HepG2 (cell line): Measurements from ENCODE around the gene DHX16. TPM values are rescaled to one million over a fixed set of nuclear protein-coding genes. Genes with fewer than 3 reads are reported as not detected.

Source experiments
- ARNT ChIP-seq: fragments of 450-650 bp; IDR thresholded peaks from 2 replicates; pipeline ENCODE4 v1.6.1; 2017
- CCDC6 ChIP-seq: sonication (generic); formaldehyde crosslinking; IDR thresholded peaks from 2 replicates; pipeline ENCODE4 v1.8.1; 2022; ENCODE audit warnings: mild to moderate bottlenecking, missing genetic modification reagents, moderate library complexity
- DMAP1 ChIP-seq: IDR thresholded peaks from 2 replicates; pipeline ENCODE4 v1.6.1; 2016
- DNMT1 ChIP-seq: sonication (generic); formaldehyde crosslinking; IDR thresholded peaks from 2 replicates; pipeline ENCODE4 v1.5.1; 2020; ENCODE audit warnings: mild to moderate bottlenecking, missing genetic modification reagents
- FIP1L1 ChIP-seq: fragments of 200-400 bp; formaldehyde crosslinking; IDR thresholded peaks from 2 replicates; pipeline ENCODE4 v1.6.1; 2018; ENCODE audit warnings: low read depth, mild to moderate bottlenecking, low read length, moderate library complexity, borderline replicate concordance; ENCODE audit not compliant: insufficient read depth
- JDP2 ChIP-seq: sonication (generic); formaldehyde crosslinking; IDR thresholded peaks from 2 replicates; pipeline ENCODE4 v1.8.1; 2022; ENCODE audit warnings: missing genetic modification reagents, borderline replicate concordance
- KIAA2018 ChIP-seq: sonication (generic); formaldehyde crosslinking; IDR thresholded peaks from 2 replicates; pipeline ENCODE4 v1.5.0; 2020; ENCODE audit warnings: mild to moderate bottlenecking, missing genetic modification reagents, borderline replicate concordance
- MXI1 ChIP-seq: IDR thresholded peaks from 3 replicates; pipeline ENCODE4 v1.6.1; 2012; ENCODE audit warnings: low read depth, low read length, inconsistent platforms, borderline replicate concordance
- NKX3-1 ChIP-seq: sonication (generic); formaldehyde crosslinking; IDR thresholded peaks from 2 replicates; pipeline ENCODE4 v1.5.0; 2020; ENCODE audit warnings: missing genetic modification reagents
- POLR2AphosphoS2 ChIP-seq: IDR thresholded peaks from 2 replicates; pipeline ENCODE4 v1.6.1; 2011; ENCODE audit warnings: low read depth, low read length, improper control_type of control experiment
- TAF15 ChIP-seq: fragments of 200-400 bp; formaldehyde crosslinking; IDR thresholded peaks from one replicate; pipeline ENCODE4 v1.6.1; 2018; ENCODE audit warnings: mild to moderate bottlenecking, low read depth, low read length; ENCODE audit not compliant: poor library complexity, severe bottlenecking
- ZBTB1 ChIP-seq: sonication (generic); formaldehyde crosslinking; IDR thresholded peaks from 2 replicates; pipeline ENCODE4 v1.4.0; 2020; ENCODE audit warnings: missing genetic modification reagents, borderline replicate concordance
- ZNF235 ChIP-seq: sonication (generic); formaldehyde crosslinking; IDR thresholded peaks from 2 replicates; pipeline ENCODE4 v1.8.1; 2023; ENCODE audit warnings: mild to moderate bottlenecking, missing genetic modification reagents, borderline replicate concordance
- ZNF33A ChIP-seq: sonication (generic); formaldehyde crosslinking; IDR thresholded peaks from 2 replicates; pipeline ENCODE4 v1.5.1; 2020; ENCODE audit warnings: missing genetic modification reagents, mild to moderate bottlenecking, moderate library complexity, borderline replicate concordance
- ZNF350 ChIP-seq: sonication (generic); formaldehyde crosslinking; IDR thresholded peaks from 2 replicates; pipeline ENCODE4 v1.4.0; 2020; ENCODE audit warnings: mild to moderate bottlenecking, low read depth, missing genetic modification reagents, borderline replicate concordance
- ZNF589 ChIP-seq: sonication (generic); formaldehyde crosslinking; conservative IDR thresholded peaks from 2 replicates; pipeline ENCODE4 v1.8.0; 2022; ENCODE audit warnings: mild to moderate bottlenecking, moderate library complexity, missing genetic modification reagents
- ZNF703 ChIP-seq: sonication (generic); formaldehyde crosslinking; IDR thresholded peaks from 2 replicates; pipeline ENCODE4 v1.5.1; 2020; ENCODE audit warnings: missing genetic modification reagents, mild to moderate bottlenecking, moderate library complexity, borderline replicate concordance
- ZNF766 ChIP-seq: sonication (generic); formaldehyde crosslinking; IDR thresholded peaks from 2 replicates; pipeline ENCODE4 v1.5.0; 2020; ENCODE audit warnings: missing genetic modification reagents, borderline replicate concordance
- ZSCAN29 ChIP-seq: sonication (generic); formaldehyde crosslinking; conservative IDR thresholded peaks from 2 replicates; pipeline ENCODE4 v1.4.0; 2020; ENCODE audit warnings: mild to moderate bottlenecking, missing genetic modification reagents
- polyA plus RNA-seq, 8 experiments: library from polyadenylated mRNA; depleted of rRNA in 3 of 8; stranded (reverse) in 7 of 8; unstranded in 1 of 8; fragments of >200 nt; fragmentation: Illumina TruSeq in 4 of 8; extraction: Trizol in 4 of 8; gene quantifications; 2 replicates each; pipeline versions ENCODE4 v1.2.1 to v1.2.3, GENCODE V29; 2011 to 2016; ENCODE audit warnings: low read depth in 4 of 8, missing spikeins in 1 of 8, mixed read lengths in 1 of 8; ENCODE audit not compliant: insufficient read depth in 1 of 8
- total RNA-seq, 5 experiments: library from RNA; depleted of rRNA; stranded (reverse); fragments of >200 nt; fragmentation: Illumina TruSeq; extraction: Trizol; gene quantifications; 2 replicates each; pipeline ENCODE4 v1.2.3, GENCODE V29; 2016; ENCODE audit warnings: low read depth in 1 of 5
- TF ChIP-seq, protein P1 (sequence below): sonication (generic); formaldehyde crosslinking; IDR thresholded peaks from 2 replicates; pipeline ENCODE4 v1.4.0; 2020; ENCODE audit warnings: mild to moderate bottlenecking, missing genetic modification reagents

DHX16 gene
- total and polyA plus RNA-seq, 2 of the 13 experiments (the other 11 are each of a cell fraction or from before 2014, with no cell fraction given), result 57.0 to 58.5 TPM

DNA sequence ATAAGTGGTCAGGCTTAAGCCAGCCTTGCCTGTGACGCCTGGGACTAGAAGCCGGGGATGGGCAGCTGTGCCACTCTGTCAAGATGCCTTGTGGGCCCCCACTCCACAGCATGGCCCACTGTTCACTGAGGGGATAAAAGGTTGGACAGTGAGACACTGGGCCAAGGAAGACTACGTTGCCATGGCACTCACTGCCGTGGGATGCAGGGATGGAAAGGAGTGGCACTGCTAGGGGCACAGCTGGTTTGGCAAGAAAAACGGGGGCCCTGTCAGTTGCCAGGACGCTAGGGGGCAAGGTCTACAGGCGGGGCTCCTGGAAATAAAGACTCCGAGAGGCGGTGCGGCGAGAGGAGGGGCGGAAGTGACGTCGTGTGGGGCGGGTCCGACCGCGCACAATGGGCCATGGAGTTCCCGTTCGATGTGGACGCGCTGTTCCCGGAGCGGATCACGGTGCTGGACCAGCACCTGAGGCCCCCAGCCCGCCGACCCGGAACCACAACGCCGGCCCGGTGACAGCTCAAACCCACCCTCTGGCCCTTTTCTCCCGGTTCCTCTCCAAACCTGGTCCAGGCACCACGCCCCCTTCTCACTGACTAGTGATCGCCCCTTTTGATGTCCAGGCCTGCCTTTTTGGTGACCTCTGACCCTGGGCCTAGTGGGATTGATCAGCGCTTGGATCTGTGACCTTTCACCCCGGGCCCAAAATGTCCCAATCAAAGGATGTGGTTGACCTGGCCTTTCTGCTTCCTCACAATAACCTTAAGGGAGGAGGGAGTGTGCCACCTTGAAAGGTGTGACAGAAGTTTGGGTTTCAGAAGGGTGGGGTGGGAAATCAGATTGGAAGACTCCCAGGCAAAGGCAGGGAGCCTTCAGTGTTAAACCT lies 46.1 kb downstream of the DHX16 start, which contains the start of gene ATAT1 (continued):
- TF ChIP-seq, protein P1, sequence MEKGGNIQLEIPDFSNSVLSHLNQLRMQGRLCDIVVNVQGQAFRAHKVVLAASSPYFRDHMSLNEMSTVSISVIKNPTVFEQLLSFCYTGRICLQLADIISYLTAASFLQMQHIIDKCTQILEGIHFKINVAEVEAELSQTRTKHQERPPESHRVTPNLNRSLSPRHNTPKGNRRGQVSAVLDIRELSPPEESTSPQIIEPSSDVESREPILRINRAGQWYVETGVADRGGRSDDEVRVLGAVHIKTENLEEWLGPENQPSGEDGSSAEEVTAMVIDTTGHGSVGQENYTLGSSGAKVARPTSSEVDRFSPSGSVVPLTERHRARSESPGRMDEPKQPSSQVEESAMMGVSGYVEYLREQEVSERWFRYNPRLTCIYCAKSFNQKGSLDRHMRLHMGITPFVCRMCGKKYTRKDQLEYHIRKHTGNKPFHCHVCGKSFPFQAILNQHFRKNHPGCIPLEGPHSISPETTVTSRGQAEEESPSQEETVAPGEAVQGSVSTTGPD (CRISPR knock-in tag), result no peak
- no peak for TF ChIP-seq ZNF33A
- no peak for TF ChIP-seq DNMT1 (CRISPR knock-in tag)
- no peak for TF ChIP-seq KIAA2018 (CRISPR knock-in tag)
- no peak for TF ChIP-seq ZNF703 (CRISPR knock-in tag)
- TF ChIP-seq ZNF766 (CRISPR knock-in tag), result peak; percentile 79; the same call in 1 of the 2 replicates
- no peak for TF ChIP-seq ZBTB1 (CRISPR knock-in tag)
- no peak for TF ChIP-seq NKX3-1 (CRISPR knock-in tag)
- no peak for TF ChIP-seq TAF15
- peak; percentile 83; the same call in 1 of the 2 replicates for TF ChIP-seq ZSCAN29 (CRISPR knock-in tag)
- no peak for TF ChIP-seq ZNF589 (CRISPR knock-in tag)
- 0 out of 2 replicates have a peak, but pooled peaks have one; percentile 49 for TF ChIP-seq ZNF235 (CRISPR knock-in tag)
- no peak for TF ChIP-seq CCDC6 (CRISPR knock-in tag)
- TF ChIP-seq JDP2 (CRISPR knock-in tag), result no peak
- peak; percentile 78 for TF ChIP-seq DMAP1 (CRISPR knock-in tag)
- TF ChIP-seq FIP1L1, result peak; percentile 97; the same call in 1 of the 2 replicates
- TF ChIP-seq ZNF350 (CRISPR knock-in tag), result peak; percentile 97
- no peak for TF ChIP-seq ARNT
- TF ChIP-seq POLR2AphosphoS2, result no peak
- peak; percentile 78; the same call in 1 of the 3 replicates for TF ChIP-seq MXI1
